Stomach smooth muscle (tissue), 2 donors: ENCODE data around the gene FAM83G.
"Not testable (repeated sequence)": the region's sequence is repeated elsewhere in the genome, so short reads cannot be mapped to it uniquely, and the experiment has no call there.

ENCODE experiments used
- H3K27ac ChIP-seq: one replicate; pipeline ENCODE4 v1.7.0; 2013; ENCODE audit warnings: mild to moderate bottlenecking, low read length, inconsistent platforms
- H3K27me3 ChIP-seq, 2 donors: one replicate each; pipeline ENCODE4 v1.7.0; 2013; ENCODE audit warnings: low read length in 2 of 2; ENCODE audit not compliant: insufficient read depth in 2 of 2, control insufficient read depth in 1 of 2
- H3K36me3 ChIP-seq, 2 donors: one replicate each; pipeline ENCODE4 v1.7.0; 2013; ENCODE audit warnings: low read length in 2 of 2; ENCODE audit not compliant: control insufficient read depth in 2 of 2, insufficient read depth in 2 of 2
- H3K4me1 ChIP-seq: one replicate; pipeline ENCODE4 v1.7.0; 2013; ENCODE audit warnings: low read length; ENCODE audit not compliant: control insufficient read depth, insufficient read depth
- H3K4me3 ChIP-seq, 2 donors: one replicate each; pipeline ENCODE4 v1.7.0; 2013; ENCODE audit warnings: low read length in 2 of 2
- H3K9ac ChIP-seq, 2 donors: one replicate each; pipeline ENCODE4 v1.7.0; 2013; ENCODE audit warnings: low read length in 2 of 2, mild to moderate bottlenecking in 1 of 2
- H3K9me3 ChIP-seq, 2 donors: one replicate each; pipeline ENCODE4 v1.7.0; 2013; ENCODE audit warnings: low read length in 2 of 2; ENCODE audit not compliant: control insufficient read depth in 2 of 2
- donor health status: healthy.
- donor health status: Pancreatic carcinoma.

The FAM83G gene

GRCh38 chr17:18928628-18929125 lies 75.9 kb downstream of the FAM83G start:
- H3K4me1 ChIP-seq, result no peaks in the 10 kb centered on the region
- H3K36me3 ChIP-seq, result peaks cover 12 to 14% of the 10 kb centered on the region in 2 donors
- no peak overlapping the region for H3K27ac ChIP-seq
- no peak overlapping the region for H3K9ac ChIP-seq
- no peak overlapping the region for H3K4me3 ChIP-seq
- no peaks in the 10 kb centered on the region for H3K9me3 ChIP-seq
- H3K27me3 ChIP-seq, result no peaks in the 10 kb centered on the region

- Histone ChIP-seq H3K9me3 (no peaks in the 10 kb centered on the region), H3K9ac (no peak overlapping the region), H3K4me3 (no peak overlapping the region), H3K27me3 (no peaks in the 10 kb centered on the region), H3K27ac (no peak overlapping the region), H3K36me3 (peaks cover 5% of the 10 kb centered on the region in 2 donors), H3K4me1 (peaks cover 8% of the 10 kb centered on the region)
Observed at GRCh38 chr17:18925187-18925586, 79.4 kb downstream of the FAM83G start.

- H3K27me3 ChIP-seq, H3K27ac ChIP-seq: not testable (repeated sequence)
Observed at GRCh38 chr17:18922596-18922995, 82.0 kb downstream of the FAM83G start.

GRCh38 chr17:18921912-18922451 lies 82.6 kb downstream of the FAM83G start:
- no peaks in the 10 kb centered on the region for H3K9me3 ChIP-seq
- H3K27ac ChIP-seq, result no peak overlapping the region
- H3K9ac ChIP-seq, result peak overlapping the region in 1 of 2 donors; percentile 30
- H3K36me3 ChIP-seq, result peaks cover 3 to 11% of the 10 kb centered on the region in 2 donors
- H3K4me1 ChIP-seq, result peaks cover 8% of the 10 kb centered on the region
- H3K4me3 ChIP-seq, result no peak overlapping the region
- H3K27me3 ChIP-seq, result no peaks in the 10 kb centered on the region

More at GRCh38 chr17:18922596-18922995, 82.0 kb downstream of the FAM83G start:
- not testable (repeated sequence) for H3K9me3 ChIP-seq, H3K9ac ChIP-seq, H3K4me1 ChIP-seq, H3K4me3 ChIP-seq
- peaks cover 3 to 11% of the 10 kb centered on the region in 2 donors for H3K36me3 ChIP-seq

- Histone ChIP-seq H3K9ac (no peak overlapping the region), H3K27ac (no peak overlapping the region)
Observed at GRCh38 chr17:18921485-18921884, 83.1 kb downstream of the FAM83G start.

GRCh38 chr17:18920911-18921441 lies 83.6 kb downstream of the FAM83G start:
- no peak overlapping the region for H3K27ac ChIP-seq
- H3K4me3 ChIP-seq, result no peak overlapping the region
- peaks cover 8% of the 10 kb centered on the region for H3K4me1 ChIP-seq
- H3K9ac ChIP-seq, result no peak overlapping the region
- no peaks in the 10 kb centered on the region for H3K27me3 ChIP-seq
- H3K9me3 ChIP-seq, result no peaks in the 10 kb centered on the region
- H3K36me3 ChIP-seq, result peaks cover 3 to 14% of the 10 kb centered on the region in 2 donors

More at GRCh38 chr17:18921485-18921884, 83.1 kb downstream of the FAM83G start:
- Histone ChIP-seq H3K36me3 (peaks cover 3 to 14% of the 10 kb centered on the region in 2 donors), H3K9me3 (no peaks in the 10 kb centered on the region), H3K4me1 (peaks cover 8% of the 10 kb centered on the region), H3K27me3 (no peaks in the 10 kb centered on the region), H3K4me3 (no peak overlapping the region)

- no peaks in the 10 kb centered on the region for H3K27me3 ChIP-seq
- peaks cover 7 to 13% of the 10 kb centered on the region in 2 donors for H3K36me3 ChIP-seq
- H3K27ac ChIP-seq, result peak overlapping the region; percentile 41
- H3K9ac ChIP-seq, result no peak overlapping the region
- no peaks in the 10 kb centered on the region for H3K9me3 ChIP-seq
- H3K4me3 ChIP-seq, result no peak overlapping the region
- peaks cover 8% of the 10 kb centered on the region for H3K4me1 ChIP-seq
Observed at GRCh38 chr17:18919963-18920362, 84.6 kb downstream of the FAM83G start.
